Mucosa of stomach (tissue), 1 donor: ENCODE data around the gene GPATCH11.

Experiments used
- H3K27me3 ChIP-seq: one replicate; pipeline ENCODE4 v1.7.0; 2013; ENCODE audit warnings: mild to moderate bottlenecking, low read length; ENCODE audit not compliant: control insufficient read depth, insufficient read depth
- H3K36me3 ChIP-seq: one replicate; pipeline ENCODE4 v1.7.0; 2013; ENCODE audit warnings: low read length; ENCODE audit not compliant: control insufficient read depth, insufficient read depth
- H3K4me1 ChIP-seq: one replicate; pipeline ENCODE4 v1.7.0; 2013; ENCODE audit warnings: mild to moderate bottlenecking, low read length; ENCODE audit not compliant: control insufficient read depth, insufficient read depth
- H3K4me3 ChIP-seq: one replicate; pipeline ENCODE4 v1.7.0; 2013; ENCODE audit warnings: low read length
- H3K9ac ChIP-seq: one replicate; pipeline ENCODE4 v1.7.0; 2013; ENCODE audit warnings: mild to moderate bottlenecking, low read length, moderate library complexity
- H3K9me3 ChIP-seq: one replicate; pipeline ENCODE4 v1.7.0; 2013; ENCODE audit warnings: mild to moderate bottlenecking, low read length, moderate library complexity; ENCODE audit not compliant: control insufficient read depth
- donor health status: Pancreatic carcinoma.

GPATCH11 gene

GRCh38 chr2:37110306-37111212, 26.2 kb downstream of the GPATCH11 start:
- Histone ChIP-seq H3K9me3 (no peaks in the 10 kb centered on the region), H3K4me1 (no peaks in the 10 kb centered on the region), H3K9ac (no peak overlapping the region), H3K27me3 (no peaks in the 10 kb centered on the region), H3K4me3 (no peak overlapping the region), H3K36me3 (peaks cover 3% of the 10 kb centered on the region)

GRCh38 chr2:37111958-37112357, 27.6 kb downstream of the GPATCH11 start:
- H3K4me1 ChIP-seq: no peaks in the 10 kb centered on the region
- no peak overlapping the region for H3K9ac ChIP-seq
- no peaks in the 10 kb centered on the region for H3K27me3 ChIP-seq
- no peak overlapping the region for H3K4me3 ChIP-seq
- H3K36me3 ChIP-seq: peaks cover 8% of the 10 kb centered on the region
- H3K9me3 ChIP-seq: no peaks in the 10 kb centered on the region

- Histone ChIP-seq H3K27me3 (no peaks in the 10 kb centered on the region), H3K9ac (no peak overlapping the region), H3K9me3 (no peaks in the 10 kb centered on the region), H3K36me3 (peaks cover 5% of the 10 kb centered on the region), H3K4me1 (no peaks in the 10 kb centered on the region), H3K4me3 (no peak overlapping the region)
Observed at GRCh38 chr2:37117566-37117965, 33.2 kb downstream of the GPATCH11 start.

- no peaks in the 10 kb centered on the region for H3K4me1 ChIP-seq
- no peak overlapping the region for H3K4me3 ChIP-seq
- H3K9ac ChIP-seq: no peak overlapping the region
- no peaks in the 10 kb centered on the region for H3K27me3 ChIP-seq
- H3K36me3 ChIP-seq: peaks cover 5% of the 10 kb centered on the region
- H3K9me3 ChIP-seq: no peaks in the 10 kb centered on the region
Observed at GRCh38 chr2:37119157-37119556, 34.8 kb downstream of the GPATCH11 start.

GRCh38 chr2:37125416-37125815, 41.1 kb downstream of the GPATCH11 start:
- Histone ChIP-seq H3K36me3 (no peaks in the 10 kb centered on the region), H3K9me3 (no peaks in the 10 kb centered on the region), H3K4me3 (no peak overlapping the region), H3K27me3 (no peaks in the 10 kb centered on the region), H3K9ac (no peak overlapping the region), H3K4me1 (no peaks in the 10 kb centered on the region)

GRCh38 chr2:37132914-37133313, 48.6 kb downstream of the GPATCH11 start:
- Histone ChIP-seq H3K4me1 (no peaks in the 10 kb centered on the region), H3K9ac (no peak overlapping the region), H3K36me3 (peaks cover 10% of the 10 kb centered on the region), H3K27me3 (no peaks in the 10 kb centered on the region), H3K4me3 (no peak overlapping the region), H3K9me3 (no peaks in the 10 kb centered on the region)

- no peaks in the 10 kb centered on the region for H3K27me3 ChIP-seq
- H3K9me3 ChIP-seq: no peaks in the 10 kb centered on the region
- no peak overlapping the region for H3K4me3 ChIP-seq
- no peak overlapping the region for H3K9ac ChIP-seq
- peaks cover 10% of the 10 kb centered on the region for H3K36me3 ChIP-seq
- H3K4me1 ChIP-seq: no peaks in the 10 kb centered on the region
Observed at GRCh38 chr2:37142546-37142945, 58.2 kb downstream of the GPATCH11 start.

GRCh38 chr2:37143974-37144373, 59.7 kb downstream of the GPATCH11 start:
- H3K9me3 ChIP-seq: no peaks in the 10 kb centered on the region
- H3K9ac ChIP-seq: no peak overlapping the region
- no peaks in the 10 kb centered on the region for H3K4me1 ChIP-seq
- peaks cover 10% of the 10 kb centered on the region for H3K36me3 ChIP-seq
- H3K27me3 ChIP-seq: no peaks in the 10 kb centered on the region
- H3K4me3 ChIP-seq: no peak overlapping the region

- Histone ChIP-seq H3K4me1 (no peaks in the 10 kb centered on the region), H3K9me3 (no peaks in the 10 kb centered on the region), H3K4me3 (no peak overlapping the region), H3K36me3 (peaks cover 10% of the 10 kb centered on the region), H3K9ac (no peak overlapping the region), H3K27me3 (no peaks in the 10 kb centered on the region)
Observed at GRCh38 chr2:37146062-37146461, 61.7 kb downstream of the GPATCH11 start.

GRCh38 chr2:37148325-37148724, 64.0 kb downstream of the GPATCH11 start:
- no peak overlapping the region for H3K9ac ChIP-seq
- no peaks in the 10 kb centered on the region for H3K9me3 ChIP-seq
- no peaks in the 10 kb centered on the region for H3K4me1 ChIP-seq
- no peak overlapping the region for H3K4me3 ChIP-seq
- peaks cover 12% of the 10 kb centered on the region for H3K36me3 ChIP-seq
- no peaks in the 10 kb centered on the region for H3K27me3 ChIP-seq
